NCI-H1930 (cell line): Measurements from ENCODE around the gene TBX20.
"Not testable (repeated sequence)": the region's sequence is repeated elsewhere in the genome, so short reads cannot be mapped to it uniquely, and the experiment has no call there.

Experiments
- DNase-seq, 2 experiments: peaks; one replicate each; lab custom pipeline; 2025; lab: John Stamatoyannopoulos, UW

TBX20 gene

GRCh38 chr7:35220176-35220575, 33.7 kb downstream of the TBX20 start:
- DNase-seq = not testable (repeated sequence)

GRCh38 chr7:35216033-35216432, 37.9 kb downstream of the TBX20 start:
- DNase-seq = not testable (repeated sequence)

- DNase-seq = not testable (repeated sequence)
Observed at GRCh38 chr7:35215063-35215462, 38.8 kb downstream of the TBX20 start.

- not testable (repeated sequence) for DNase-seq
Observed at GRCh38 chr7:35206924-35207323, 47.0 kb downstream of the TBX20 start.

GRCh38 chr7:35204850-35205249, 49.0 kb downstream of the TBX20 start:
- not testable (repeated sequence) for DNase-seq

GRCh38 chr7:35204031-35204430, 49.9 kb downstream of the TBX20 start:
- not testable (repeated sequence) for DNase-seq

GRCh38 chr7:35202353-35202752, 51.5 kb downstream of the TBX20 start:
- DNase-seq = not testable (repeated sequence)

- DNase-seq = not testable (repeated sequence)
Observed at GRCh38 chr7:35200170-35200569, 53.7 kb downstream of the TBX20 start.

- not testable (repeated sequence) for DNase-seq
Observed at GRCh38 chr7:35198370-35199140, 55.3 kb downstream of the TBX20 start.

GRCh38 chr7:35191571-35191970, 62.3 kb downstream of the TBX20 start:
- DNase-seq = not testable (repeated sequence)

GRCh38 chr7:35190146-35190773, 63.6 kb downstream of the TBX20 start:
- not testable (repeated sequence) for DNase-seq

GRCh38 chr7:35186751-35187150, 67.1 kb downstream of the TBX20 start:
- DNase-seq = peak in 1 of 2 experiments; percentile 10

- DNase-seq = peak; percentile 59 to 65
Observed at GRCh38 chr7:35185908-35186731, 67.8 kb downstream of the TBX20 start.

GRCh38 chr7:35185578-35185907, 68.4 kb downstream of the TBX20 start:
- DNase-seq = not testable (repeated sequence)

- DNase-seq = not testable (repeated sequence)
Observed at GRCh38 chr7:35184961-35185360, 68.9 kb downstream of the TBX20 start.

GRCh38 chr7:35183873-35184503, 69.9 kb downstream of the TBX20 start:
- not testable (repeated sequence) for DNase-seq

- DNase-seq = not testable (repeated sequence)
Observed at GRCh38 chr7:35180665-35181064, 73.2 kb downstream of the TBX20 start.

- DNase-seq = not testable (repeated sequence)
Observed at GRCh38 chr7:35173176-35173575, 80.7 kb downstream of the TBX20 start.

GRCh38 chr7:35172131-35172530, 81.8 kb downstream of the TBX20 start:
- not testable (repeated sequence) for DNase-seq

GRCh38 chr7:35167658-35168057, 86.2 kb downstream of the TBX20 start:
- not testable (repeated sequence) for DNase-seq

- DNase-seq = not testable (repeated sequence)
Observed at GRCh38 chr7:35167158-35167557, 86.7 kb downstream of the TBX20 start.
